Measurements from ENCODE around the gene JAKMIP3. TPM values are rescaled to one million over a fixed set of nuclear protein-coding genes. Genes with fewer than 3 reads are reported as not detected.

Gene JAKMIP3
- polyA plus RNA-seq, 1 donor: 0.45 TPM

DNA sequence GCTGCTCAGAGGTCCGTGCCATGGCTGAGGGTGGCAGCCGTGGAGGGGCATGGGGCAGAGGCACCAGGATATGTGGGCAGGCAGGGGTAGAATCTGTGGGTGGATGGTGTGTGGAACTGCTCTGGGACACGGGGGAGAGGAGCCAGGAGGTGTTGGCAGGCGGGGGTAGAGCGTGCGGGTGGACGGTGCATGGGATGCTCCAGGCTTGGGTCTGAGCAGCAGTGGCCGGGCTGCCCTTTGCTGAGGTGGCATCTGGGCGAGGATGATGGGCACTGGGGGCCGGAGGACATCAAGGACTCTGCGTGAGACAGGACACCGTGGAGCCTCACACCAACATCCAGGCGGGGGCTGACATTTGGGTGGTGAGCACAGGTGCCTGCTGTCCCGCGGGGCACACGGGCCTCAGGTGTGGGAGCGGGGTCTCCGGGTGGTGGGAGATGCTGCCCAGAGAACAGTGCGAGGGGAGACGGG is 46.2 kb downstream of the JAKMIP3 start:
- no peak for DNase-seq
- no peaks in the 10 kb centered on the region for H3K36me3 ChIP-seq (ENCODE audit: control insufficient read depth, insufficient read depth, low read length)
- no peak overlapping the region for H3K27ac ChIP-seq (ENCODE audit: low read length)
- H3K9me3 ChIP-seq (ENCODE audit: control insufficient read depth, low read depth, low read length): no peaks in the 10 kb centered on the region
- no peak overlapping the region for H3K4me3 ChIP-seq (ENCODE audit: low read length)
- no peaks in the 10 kb centered on the region for H3K4me1 ChIP-seq (ENCODE audit: control insufficient read depth, insufficient read depth, low read length)
- no CpG with 5 or more reads among the region's 20 CpGs for WGBS (ENCODE audit: insufficient coverage, low lambda C conversion rate)
- peaks cover 4% of the 10 kb centered on the region for H3K27me3 ChIP-seq (ENCODE audit: control insufficient read depth, insufficient read depth, low read length)

DNA sequence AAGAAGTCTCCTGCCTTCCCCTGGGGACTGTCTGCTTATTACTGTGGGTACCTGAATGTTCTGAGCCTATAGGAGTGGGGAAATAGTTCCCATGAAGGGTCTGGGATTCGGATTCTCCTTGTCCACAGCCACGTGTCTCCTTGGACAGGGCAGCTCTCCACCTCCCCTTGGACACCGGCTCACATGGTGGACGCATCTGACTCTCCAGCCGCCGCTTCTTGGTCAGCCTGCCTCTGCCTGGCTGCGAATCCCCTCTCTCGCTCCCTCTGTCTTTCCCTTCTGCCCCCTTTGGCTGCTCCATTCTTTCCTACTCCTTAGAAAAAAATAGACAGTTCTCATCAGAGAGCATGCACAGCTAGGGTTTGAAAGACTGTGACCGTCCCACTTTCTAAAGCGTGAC is 46.9 kb downstream of the JAKMIP3 start:
- no peak for DNase-seq
- Histone ChIP-seq H3K36me3 (ENCODE audit: control insufficient read depth, insufficient read depth, low read length) (no peaks in the 10 kb centered on the region), H3K9me3 (ENCODE audit: control insufficient read depth, low read depth, low read length) (no peaks in the 10 kb centered on the region), H3K27me3 (ENCODE audit: control insufficient read depth, insufficient read depth, low read length) (peaks cover 4% of the 10 kb centered on the region), H3K27ac (ENCODE audit: low read length) (no peak overlapping the region), H3K4me1 (ENCODE audit: control insufficient read depth, insufficient read depth, low read length) (no peaks in the 10 kb centered on the region), H3K4me3 (ENCODE audit: low read length) (no peak overlapping the region)
- no CpG with 5 or more reads among the region's 10 CpGs for WGBS (ENCODE audit: insufficient coverage, low lambda C conversion rate)

DNA sequence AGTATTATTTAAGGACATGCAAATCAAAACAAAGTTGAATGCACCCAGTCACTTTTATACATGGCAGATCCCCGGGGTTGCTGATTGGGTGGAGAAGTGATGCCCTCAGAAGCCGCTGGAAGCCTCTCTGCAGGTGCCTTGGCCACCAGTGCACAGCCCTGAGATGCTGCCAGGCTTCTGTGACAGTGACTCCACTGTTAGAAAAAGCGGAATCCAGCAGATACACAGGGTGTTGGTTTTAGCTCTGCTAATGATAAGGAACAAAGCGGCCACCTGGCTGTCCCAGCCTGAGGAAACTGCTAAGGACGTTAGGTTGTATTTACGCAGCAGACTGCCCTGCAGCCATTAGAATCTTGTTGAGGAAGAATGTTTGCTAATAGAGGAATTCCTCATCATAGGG is 47.5 kb downstream of the JAKMIP3 start:
- DNase-seq: no peak
- no peaks in the 10 kb centered on the region for H3K4me1 ChIP-seq (ENCODE audit: control insufficient read depth, insufficient read depth, low read length)
- H3K27me3 ChIP-seq (ENCODE audit: control insufficient read depth, insufficient read depth, low read length): peaks cover 4% of the 10 kb centered on the region
- no peak overlapping the region for H3K27ac ChIP-seq (ENCODE audit: low read length)
- no peak overlapping the region for H3K4me3 ChIP-seq (ENCODE audit: low read length)
- no peaks in the 10 kb centered on the region for H3K36me3 ChIP-seq (ENCODE audit: control insufficient read depth, insufficient read depth, low read length)
- H3K9me3 ChIP-seq (ENCODE audit: control insufficient read depth, low read depth, low read length): no peaks in the 10 kb centered on the region
- WGBS (ENCODE audit: insufficient coverage, low lambda C conversion rate): no CpG with 5 or more reads among the region's 6 CpGs

DNA sequence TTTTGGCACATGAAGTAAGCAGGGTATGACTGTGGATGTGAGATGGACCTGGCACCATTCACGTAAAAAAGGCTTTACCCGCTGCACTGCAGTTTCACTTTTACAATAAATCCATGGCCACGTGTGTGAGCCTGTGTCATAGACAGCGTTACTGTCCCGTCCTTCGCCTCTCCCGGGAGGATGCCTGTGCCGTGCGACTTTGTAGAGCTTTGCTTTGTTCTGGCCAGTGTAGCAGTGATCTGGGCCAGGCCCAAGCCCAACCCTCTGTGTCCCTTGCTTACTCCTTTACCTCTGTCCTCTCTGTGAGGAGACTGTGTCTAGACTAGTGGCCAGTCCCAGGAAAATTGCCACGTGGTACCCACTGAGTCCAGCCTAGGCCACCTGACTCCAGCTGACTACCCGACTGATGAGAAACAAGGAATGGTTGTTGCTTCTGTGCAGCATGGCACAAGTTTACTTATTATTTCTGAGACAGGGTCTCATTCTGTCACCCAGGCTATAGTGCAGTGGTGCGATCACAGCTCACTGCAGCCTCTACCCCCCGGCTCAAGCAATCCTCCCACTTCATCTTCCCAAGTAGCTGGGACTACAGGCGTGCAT is 48.1 kb downstream of the JAKMIP3 start:
- Histone ChIP-seq H3K9me3 (ENCODE audit: control insufficient read depth, low read depth, low read length) (no peaks in the 10 kb centered on the region), H3K36me3 (ENCODE audit: control insufficient read depth, insufficient read depth, low read length) (no peaks in the 10 kb centered on the region), H3K4me3 (ENCODE audit: low read length) (no peak overlapping the region), H3K27ac (ENCODE audit: low read length) (no peak overlapping the region), H3K27me3 (ENCODE audit: control insufficient read depth, insufficient read depth, low read length) (peaks cover 4% of the 10 kb centered on the region), H3K4me1 (ENCODE audit: control insufficient read depth, insufficient read depth, low read length) (no peaks in the 10 kb centered on the region)
- WGBS (ENCODE audit: insufficient coverage, low lambda C conversion rate): 100% methylated on average over 2 of the region's 14 CpGs
- DNase-seq: no peak

DNA sequence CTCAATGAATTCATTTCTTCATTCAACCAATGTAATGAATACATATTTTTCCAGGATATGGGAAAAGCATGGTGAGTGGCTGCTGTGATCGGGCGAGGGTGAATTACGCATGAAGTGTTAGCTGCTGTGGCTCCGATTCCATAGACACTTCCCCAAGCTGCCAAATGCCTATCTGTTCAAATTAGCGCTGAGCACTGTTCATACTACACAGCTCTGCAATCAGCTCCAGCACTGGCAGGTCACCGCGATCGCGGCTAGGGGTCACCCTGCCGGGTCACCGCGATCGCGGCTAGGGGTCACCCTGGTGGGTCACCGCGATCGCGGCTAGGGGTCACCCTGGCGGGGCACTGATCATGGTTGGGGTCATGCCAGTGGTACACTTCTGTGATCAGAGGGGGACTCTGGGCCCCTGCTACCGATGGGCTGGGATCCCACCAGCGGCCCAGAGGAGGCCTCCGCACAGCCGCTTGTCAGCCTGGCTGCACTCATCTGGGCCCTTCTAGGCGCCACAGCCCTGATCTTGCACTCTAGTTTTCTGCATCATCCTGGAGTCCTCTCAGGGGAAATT is 49.3 kb downstream of the JAKMIP3 start:
- no peak for DNase-seq
- H3K4me1 ChIP-seq (ENCODE audit: control insufficient read depth, insufficient read depth, low read length): no peaks in the 10 kb centered on the region
- no peak overlapping the region for H3K4me3 ChIP-seq (ENCODE audit: low read length)
- H3K27ac ChIP-seq (ENCODE audit: low read length): no peak overlapping the region
- WGBS (ENCODE audit: insufficient coverage, low lambda C conversion rate): 100% methylated on average over 1 of the region's 24 CpGs
- no peaks in the 10 kb centered on the region for H3K9me3 ChIP-seq (ENCODE audit: control insufficient read depth, low read depth, low read length)
- no peaks in the 10 kb centered on the region for H3K36me3 ChIP-seq (ENCODE audit: control insufficient read depth, insufficient read depth, low read length)
- H3K27me3 ChIP-seq (ENCODE audit: control insufficient read depth, insufficient read depth, low read length): peaks cover 4% of the 10 kb centered on the region

Other genes starting within 250 kb of the JAKMIP3 start
- 36.4 TPM for gene PPP2R2D, start 164.9 kb upstream of the JAKMIP3 start, polyA plus RNA-seq
- gene BNIP3, start 84.0 kb upstream of the JAKMIP3 start, polyA plus RNA-seq: 50.6 TPM
- gene DPYSL4, start 121.0 kb downstream of the JAKMIP3 start, polyA plus RNA-seq: 4.6 TPM
- gene STK32C, start 242.0 kb downstream of the JAKMIP3 start, polyA plus RNA-seq: 16.2 TPM

Measured in large intestine (tissue), 3 donors.